MCF 10A (cell line): ENCODE measurements around the gene MEF2D. TPM values are rescaled to one million over a fixed set of nuclear protein-coding genes. Genes with fewer than 3 reads are reported as not detected.

Experiments
- BruUV-seq: library from RNA; stranded (reverse); fragments of 400-500 nt; replicated peaks from 2 replicates; lab custom pipeline; 2021; lab: Mats Ljungman, UMichigan
- CTCF ChIA-PET: fragments of 300-600 bp; sonication (Branson Sonifier 250); formaldehyde crosslinking; extraction: SDS; loops from one replicate; lab custom pipeline; 2021; ENCODE audit warnings: antibody characterized with exemption, inconsistent platforms; lab: Yijun Ruan, JAX
- POLR2A ChIA-PET: fragments of 300-600, 350-650 bp; sonication (Branson Sonifier 250); formaldehyde crosslinking; extraction: SDS; loops from one replicate; lab custom pipeline; 2020; ENCODE audit warnings: antibody characterized with exemption, inconsistent platforms; lab: Yijun Ruan, JAX
- DNase-seq: peaks from one replicate; pipeline ENCODE4 v3.0.0-alpha.2; 2018; ENCODE audit not compliant: unreplicated experiment
- H3K27ac Mint-ChIP-seq: one replicate; pipeline ENCODE4 v1.8.0; 2022; ENCODE audit warnings: mild to moderate bottlenecking, low read depth, mixed read lengths; ENCODE audit not compliant: unreplicated experiment
- H3K27me3 Mint-ChIP-seq: one replicate; pipeline ENCODE4 v1.8.0; 2022; ENCODE audit warnings: mixed read lengths; ENCODE audit not compliant: insufficient read depth, unreplicated experiment
- H3K36me3 Mint-ChIP-seq: one replicate; pipeline ENCODE4 v1.8.0; 2022; ENCODE audit warnings: mild to moderate bottlenecking, moderate library complexity, mixed read lengths; ENCODE audit not compliant: insufficient read depth, unreplicated experiment
- H3K4me1 Mint-ChIP-seq: one replicate; pipeline ENCODE4 v1.8.0; 2022; ENCODE audit warnings: mixed read lengths; ENCODE audit not compliant: insufficient read depth, unreplicated experiment
- H3K4me3 Mint-ChIP-seq: one replicate; pipeline ENCODE4 v1.8.0; 2022; ENCODE audit warnings: mild to moderate bottlenecking, moderate library complexity, mixed read lengths; ENCODE audit not compliant: unreplicated experiment
- H3K9me3 Mint-ChIP-seq: one replicate; pipeline ENCODE4 v1.8.0; 2022; ENCODE audit warnings: mixed read lengths; ENCODE audit not compliant: unreplicated experiment
- intact Hi-C: fragments of 100-400 bp; cut with micrococcal nuclease; formaldehyde crosslinking; loops from 2 replicates; pipeline ENCODE4 v1.14.1; 2022
- total RNA-seq: library from RNA; stranded (reverse); gene quantifications from 2 replicates; pipeline ENCODE4 v1.2.3, GENCODE V29; 2022
- TF ChIP-seq, protein P1 (sequence below): fragments of 200-600 bp; IDR thresholded peaks from one replicate; pipeline ENCODE4 v1.8.0; 2022; ENCODE audit warnings: antibody characterized with exemption, mild to moderate bottlenecking; ENCODE audit not compliant: unreplicated experiment

The MEF2D gene
- total RNA-seq, 1 experiment from 2014 or later = 113 TPM

GRCh38 chr1:156455362-156455761 lies 45.2 kb downstream of the MEF2D start:
- Mint-ChIP-seq H3K27ac (no peak overlapping the region), H3K4me3 (no peak overlapping the region), H3K27me3 (no peaks in the 10 kb centered on the region), H3K9me3 (no peaks in the 10 kb centered on the region), H3K36me3 (peaks cover 9% of the 10 kb centered on the region), H3K4me1 (peaks cover 27% of the 10 kb centered on the region)
- BruUV-seq = no TSS peak
- ChIA-PET CTCF (interaction anchor here (0.6 to 3.1 kb wide), 23 partner anchors 9 to 225 kb away, joined by 3 to 39 read pairs (median 5); partner anchors contain the start of genes MEF2D and NAXE), POLR2A (interaction anchor here (0.7 to 19.5 kb wide), 7 partner anchors 10 to 155 kb away, joined by 3 to 549 read pairs (median 4); partner anchors contain the start of genes MEF2D and NAXE)
- intact Hi-C loops = no loop called here
- no peak for DNase-seq
- TF ChIP-seq, protein P1, sequence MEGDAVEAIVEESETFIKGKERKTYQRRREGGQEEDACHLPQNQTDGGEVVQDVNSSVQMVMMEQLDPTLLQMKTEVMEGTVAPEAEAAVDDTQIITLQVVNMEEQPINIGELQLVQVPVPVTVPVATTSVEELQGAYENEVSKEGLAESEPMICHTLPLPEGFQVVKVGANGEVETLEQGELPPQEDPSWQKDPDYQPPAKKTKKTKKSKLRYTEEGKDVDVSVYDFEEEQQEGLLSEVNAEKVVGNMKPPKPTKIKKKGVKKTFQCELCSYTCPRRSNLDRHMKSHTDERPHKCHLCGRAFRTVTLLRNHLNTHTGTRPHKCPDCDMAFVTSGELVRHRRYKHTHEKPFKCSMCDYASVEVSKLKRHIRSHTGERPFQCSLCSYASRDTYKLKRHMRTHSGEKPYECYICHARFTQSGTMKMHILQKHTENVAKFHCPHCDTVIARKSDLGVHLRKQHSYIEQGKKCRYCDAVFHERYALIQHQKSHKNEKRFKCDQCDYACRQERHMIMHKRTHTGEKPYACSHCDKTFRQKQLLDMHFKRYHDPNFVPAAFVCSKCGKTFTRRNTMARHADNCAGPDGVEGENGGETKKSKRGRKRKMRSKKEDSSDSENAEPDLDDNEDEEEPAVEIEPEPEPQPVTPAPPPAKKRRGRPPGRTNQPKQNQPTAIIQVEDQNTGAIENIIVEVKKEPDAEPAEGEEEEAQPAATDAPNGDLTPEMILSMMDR = no peak

- peaks cover 19% of the 10 kb centered on the region for H3K4me1 Mint-ChIP-seq
- no peak for DNase-seq
- CTCF ChIA-PET = interaction anchor here (0.6 to 3.6 kb wide), 8 partner anchors 49 to 208 kb away, joined by 3 to 30 read pairs (median 5); no protein-coding TSS in a partner anchor
- peaks cover 7% of the 10 kb centered on the region for H3K27me3 Mint-ChIP-seq
- H3K27ac Mint-ChIP-seq = no peak overlapping the region
- no peak overlapping the region for H3K4me3 Mint-ChIP-seq
- no peaks in the 10 kb centered on the region for H3K9me3 Mint-ChIP-seq
- intact Hi-C loops = no loop called here
- POLR2A ChIA-PET = interaction anchor here (0.6 to 1.3 kb wide), 3 partner anchors 13 to 422 kb away, joined by 3 to 6 read pairs (median 3); no protein-coding TSS in a partner anchor
- H3K36me3 Mint-ChIP-seq = peaks cover 7% of the 10 kb centered on the region
- no TSS peak for BruUV-seq
- TF ChIP-seq, protein P1 = no peak
Observed at GRCh38 chr1:156452907-156453306, 47.7 kb downstream of the MEF2D start.

DNA sequence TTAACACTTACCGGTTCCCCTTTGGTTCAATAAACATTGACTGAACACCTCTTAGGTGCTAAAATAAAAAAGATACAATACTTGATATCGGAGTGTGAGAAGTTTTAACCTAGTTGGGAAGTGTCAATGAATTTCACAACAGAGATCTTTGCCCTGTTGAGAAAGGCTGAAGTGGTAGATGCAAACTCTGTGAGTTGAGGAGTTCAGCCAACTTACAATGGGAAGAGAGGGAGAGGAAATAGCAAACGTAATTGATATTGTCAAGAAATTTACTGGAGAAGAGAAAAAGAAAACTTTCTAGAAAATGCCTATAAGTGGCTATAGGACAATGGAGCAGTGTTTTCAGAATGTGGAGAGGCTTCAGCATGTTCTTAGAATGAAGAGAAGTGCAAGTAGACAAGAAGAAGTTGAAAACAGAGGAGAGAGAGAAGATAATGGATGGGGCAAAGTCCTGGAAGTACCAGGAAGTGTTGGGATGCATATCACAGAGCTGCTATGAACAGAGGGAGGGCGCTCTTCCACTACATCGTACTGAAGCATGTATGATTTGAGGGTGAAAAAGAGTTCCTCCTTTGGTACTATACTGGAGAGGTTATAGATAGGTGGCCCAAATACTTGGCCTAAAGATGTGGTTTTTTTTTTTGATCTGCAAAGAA lies 48.9 kb downstream of the MEF2D start:
- CTCF ChIA-PET = interaction anchor here (0.6 to 6.9 kb wide), 8 partner anchors 17 to 209 kb away, joined by 3 to 452 read pairs (median 3); no protein-coding TSS in a partner anchor
- H3K4me1 Mint-ChIP-seq = peaks cover 6% of the 10 kb centered on the region
- no TSS peak for BruUV-seq
- no peak for DNase-seq
- H3K27ac Mint-ChIP-seq = no peak overlapping the region
- no peaks in the 10 kb centered on the region for H3K9me3 Mint-ChIP-seq
- H3K27me3 Mint-ChIP-seq = peaks cover 9% of the 10 kb centered on the region
- TF ChIP-seq, protein P1 = no peak
- H3K4me3 Mint-ChIP-seq = no peak overlapping the region
- intact Hi-C loops = no loop called here
- no peaks in the 10 kb centered on the region for H3K36me3 Mint-ChIP-seq
- POLR2A ChIA-PET = interaction anchor here (1.2 to 1.3 kb wide), 2 partner anchors 14 to 66 kb away, joined by 3 to 6 read pairs; no protein-coding TSS in a partner anchor
